Activated CD8-positive, alpha-beta T cell treated with anti-CD3 and anti-CD28 coated beads for 36 hours (primary cell): Measurements from ENCODE around the gene PIGL. TPM values are rescaled to one million over a fixed set of nuclear protein-coding genes. Genes with fewer than 3 reads are reported as not detected.

Experiments
- ATAC-seq: fragments of 200-7000 bp; cut with Tn5 transposase; one replicate; pipeline ENCODE4 v1.10.0; 2021; ENCODE audit warnings: mild to moderate bottlenecking, moderate library complexity
- CTCF ChIA-PET: fragments of 350-600 bp; sonication (Branson Sonifier 250); formaldehyde crosslinking; loops from one replicate; lab custom pipeline; 2021; ENCODE audit warnings: antibody characterized with exemption; lab: Charles Lee
- POLR2A ChIA-PET: fragments of 350-600 bp; sonication (Branson Sonifier 250); formaldehyde crosslinking; loops from one replicate; lab custom pipeline; 2021; ENCODE audit warnings: antibody characterized with exemption; lab: Charles Lee
- DNase-seq: peaks from one replicate; pipeline ENCODE4 v3.0.0-alpha.2; 2020
- H3K27ac Mint-ChIP-seq: one replicate; pipeline ENCODE4 v1.8.0; 2021; ENCODE audit warnings: mild to moderate bottlenecking, mixed read lengths
- H3K27me3 Mint-ChIP-seq: one replicate; pipeline ENCODE4 v1.8.0; 2021; ENCODE audit warnings: mixed read lengths
- H3K36me3 Mint-ChIP-seq: one replicate; pipeline ENCODE4 v1.8.0; 2021; ENCODE audit warnings: low read depth, mixed read lengths
- H3K4me1 Mint-ChIP-seq: one replicate; pipeline ENCODE4 v1.8.0; 2021; ENCODE audit warnings: low read depth, mixed read lengths
- H3K4me3 Mint-ChIP-seq: one replicate; pipeline ENCODE4 v1.8.0; 2021; ENCODE audit warnings: mild to moderate bottlenecking, moderate library complexity, mixed read lengths
- H3K9me3 Mint-ChIP-seq: one replicate; pipeline ENCODE4 v1.8.0; 2021; ENCODE audit warnings: mixed read lengths
- intact Hi-C: fragments of 100-400 bp; cut with micrococcal nuclease; formaldehyde crosslinking; loops from one replicate; pipeline ENCODE4 v1.10.0; 2022
- total RNA-seq, 2 experiments: library from RNA; stranded (reverse); gene quantifications; one replicate each; pipeline ENCODE4 v1.2.3, GENCODE V29; 2021
- TF ChIP-seq, protein P1 (sequence below): fragments of 200-600 bp; IDR thresholded peaks from one replicate; pipeline ENCODE4 v1.8.0; 2022; ENCODE audit warnings: antibody characterized with exemption, mild to moderate bottlenecking

PIGL gene
- total RNA-seq, 2 experiments from 2014 or later: 45.0 to 48.6 TPM

DNA sequence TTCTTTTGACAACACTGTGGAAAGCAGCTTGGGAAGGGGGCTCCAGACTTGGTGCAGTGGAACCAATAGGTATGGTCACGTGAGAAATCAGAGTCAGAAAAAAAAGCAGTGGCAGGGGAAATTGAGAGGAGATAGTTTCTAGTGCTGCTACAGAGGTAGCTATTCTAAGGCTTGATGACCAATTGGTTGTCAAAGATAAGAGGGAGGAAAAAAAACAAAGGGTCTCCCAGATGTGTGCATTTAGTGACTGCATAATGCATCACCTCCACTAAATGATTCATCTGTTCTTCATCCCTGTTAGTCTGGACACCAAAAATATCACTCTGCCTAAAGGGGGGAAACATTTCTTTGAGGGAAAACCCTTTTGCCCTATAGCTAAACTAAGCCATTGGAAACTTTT, 56.5 kb downstream of the PIGL start:
- DNase-seq: no peak
- Mint-ChIP-seq H3K27ac (peak overlapping the region; percentile 60), H3K27me3 (no peaks in the 10 kb centered on the region), H3K36me3 (peaks cover 37% of the 10 kb centered on the region), H3K4me1 (peaks cover 20% of the 10 kb centered on the region), H3K4me3 (no peak overlapping the region), H3K9me3 (peaks cover 7% of the 10 kb centered on the region)
- ChIA-PET POLR2A (interaction anchor here (0.6 to 1.2 kb wide), 3 partner anchors 13 to 56 kb away, joined by 3 read pairs; no protein-coding TSS in a partner anchor), CTCF (interaction anchor here (0.9 to 3.9 kb wide), 3 partner anchors 8 to 32 kb away, joined by 3 to 19 read pairs (median 4); no protein-coding TSS in a partner anchor)
- intact Hi-C loops: no loop called here
- TF ChIP-seq, protein P1, sequence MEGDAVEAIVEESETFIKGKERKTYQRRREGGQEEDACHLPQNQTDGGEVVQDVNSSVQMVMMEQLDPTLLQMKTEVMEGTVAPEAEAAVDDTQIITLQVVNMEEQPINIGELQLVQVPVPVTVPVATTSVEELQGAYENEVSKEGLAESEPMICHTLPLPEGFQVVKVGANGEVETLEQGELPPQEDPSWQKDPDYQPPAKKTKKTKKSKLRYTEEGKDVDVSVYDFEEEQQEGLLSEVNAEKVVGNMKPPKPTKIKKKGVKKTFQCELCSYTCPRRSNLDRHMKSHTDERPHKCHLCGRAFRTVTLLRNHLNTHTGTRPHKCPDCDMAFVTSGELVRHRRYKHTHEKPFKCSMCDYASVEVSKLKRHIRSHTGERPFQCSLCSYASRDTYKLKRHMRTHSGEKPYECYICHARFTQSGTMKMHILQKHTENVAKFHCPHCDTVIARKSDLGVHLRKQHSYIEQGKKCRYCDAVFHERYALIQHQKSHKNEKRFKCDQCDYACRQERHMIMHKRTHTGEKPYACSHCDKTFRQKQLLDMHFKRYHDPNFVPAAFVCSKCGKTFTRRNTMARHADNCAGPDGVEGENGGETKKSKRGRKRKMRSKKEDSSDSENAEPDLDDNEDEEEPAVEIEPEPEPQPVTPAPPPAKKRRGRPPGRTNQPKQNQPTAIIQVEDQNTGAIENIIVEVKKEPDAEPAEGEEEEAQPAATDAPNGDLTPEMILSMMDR: no peak
- peak; percentile 60 for ATAC-seq

DNA sequence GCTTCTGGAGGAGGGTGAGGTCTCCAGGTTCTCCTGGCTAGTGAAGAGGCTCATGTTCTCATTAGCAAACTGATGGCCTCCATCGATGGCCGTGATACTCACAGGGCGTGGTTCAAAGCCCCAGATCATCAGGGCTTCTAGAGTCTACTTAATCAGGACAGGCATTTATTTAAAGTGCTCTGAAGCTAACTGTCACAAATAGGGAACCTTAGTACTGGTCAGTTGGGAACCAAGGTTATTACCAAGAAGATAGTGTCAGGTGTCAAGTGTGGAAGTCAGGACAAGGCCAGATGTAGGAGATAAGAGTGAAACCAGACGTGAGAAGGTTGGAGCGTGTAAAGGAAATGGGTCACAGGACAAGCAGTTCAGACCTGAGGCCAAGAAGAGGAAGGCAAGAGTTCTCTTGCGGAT, 56.9 kb downstream of the PIGL start:
- DNase-seq: no peak
- H3K9me3 Mint-ChIP-seq: peaks cover 10% of the 10 kb centered on the region
- ChIA-PET CTCF (interaction anchor here (0.9 to 3.9 kb wide), 2 partner anchors 11 to 31 kb away, joined by 3 to 19 read pairs; no protein-coding TSS in a partner anchor), POLR2A (interaction anchor here (0.6 to 1.2 kb wide), 3 partner anchors 12 to 56 kb away, joined by 3 read pairs; no protein-coding TSS in a partner anchor)
- H3K4me3 Mint-ChIP-seq: no peak overlapping the region
- TF ChIP-seq, protein P1: no peak
- H3K27me3 Mint-ChIP-seq: no peaks in the 10 kb centered on the region
- peaks cover 41% of the 10 kb centered on the region for H3K36me3 Mint-ChIP-seq
- H3K4me1 Mint-ChIP-seq: peaks cover 18% of the 10 kb centered on the region
- intact Hi-C loops: no loop called here
- H3K27ac Mint-ChIP-seq: peak overlapping the region; percentile 60
- no peak for ATAC-seq

DNA sequence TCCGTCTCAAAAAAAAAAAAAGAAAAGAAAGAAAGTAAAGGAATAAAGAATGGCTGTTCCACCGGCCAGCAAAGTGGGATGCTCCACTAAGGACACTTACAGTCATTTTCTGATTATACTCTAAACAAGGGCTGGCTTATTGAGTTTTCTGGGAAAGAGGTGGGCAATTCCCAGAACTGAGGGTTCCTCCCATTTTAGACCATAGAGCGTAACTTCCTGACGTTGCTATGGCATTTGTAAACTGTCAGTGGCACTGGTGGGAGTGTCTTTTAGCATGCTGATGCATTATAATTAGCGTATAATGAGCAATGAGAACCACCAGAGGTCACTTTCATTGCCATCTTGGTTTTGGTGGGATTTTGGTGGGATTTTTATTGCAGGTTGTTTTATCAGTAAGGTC, 58.0 kb downstream of the PIGL start:
- H3K9me3 Mint-ChIP-seq: peaks cover 10% of the 10 kb centered on the region

GRCh38 chr17:16277163-16277562, 60.2 kb downstream of the PIGL start:
- intact Hi-C loops: no loop called here
- no peak for ATAC-seq
- POLR2A ChIA-PET: no interaction called here
- no peaks in the 10 kb centered on the region for H3K27me3 Mint-ChIP-seq
- H3K4me3 Mint-ChIP-seq: no peak overlapping the region
- peaks cover 55% of the 10 kb centered on the region for H3K36me3 Mint-ChIP-seq
- no peak overlapping the region for H3K27ac Mint-ChIP-seq
- peaks cover 10% of the 10 kb centered on the region for H3K9me3 Mint-ChIP-seq
- DNase-seq: no peak
- CTCF ChIA-PET: no interaction called here
- H3K4me1 Mint-ChIP-seq: peaks cover 18% of the 10 kb centered on the region
- TF ChIP-seq, protein P1: no peak

More for the DNA sequence above, 58.0 kb downstream of the PIGL start:
- TF ChIP-seq, protein P1: no peak
- H3K4me3 Mint-ChIP-seq: no peak overlapping the region
- intact Hi-C loops: no loop called here
- ATAC-seq: no peak
- ChIA-PET POLR2A (no interaction called here), CTCF (no interaction called here)
- no peak overlapping the region for H3K27ac Mint-ChIP-seq
- H3K36me3 Mint-ChIP-seq: peaks cover 49% of the 10 kb centered on the region
- H3K4me1 Mint-ChIP-seq: peaks cover 14% of the 10 kb centered on the region
- DNase-seq: no peak
- no peaks in the 10 kb centered on the region for H3K27me3 Mint-ChIP-seq

- Mint-ChIP-seq H3K4me1 (peaks cover 27% of the 10 kb centered on the region), H3K27me3 (no peaks in the 10 kb centered on the region), H3K27ac (no peak overlapping the region), H3K36me3 (peaks cover 47% of the 10 kb centered on the region), H3K4me3 (no peak overlapping the region), H3K9me3 (peaks cover 8% of the 10 kb centered on the region)
- CTCF ChIA-PET: interaction anchor here (1.2 kb wide), 1 partner anchor 8 kb away, joined by 4 read pairs; no protein-coding TSS in a partner anchor
- POLR2A ChIA-PET: no interaction called here
- intact Hi-C loops: loop anchor here (10.0 kb wide), 1 partner anchor 73 kb away; the partner anchor contains the start of gene CENPV
- DNase-seq (no peak), ATAC-seq (no peak)
- TF ChIP-seq, protein P1: no peak
Measured at GRCh38 chr17:16281351-16281750, 64.3 kb downstream of the PIGL start.
